Hippocampal formation (tissue), 2 donors: ENCODE results near the gene KIF5C.
A peak's percentile ranks its signal among the peaks of the same experiment; 100 is the strongest.

ENCODE experiments used
- DNase-seq, 2 donors: peaks; one replicate each; lab custom pipeline; 2025; lab: John Stamatoyannopoulos, UW

KIF5C gene

DNA sequence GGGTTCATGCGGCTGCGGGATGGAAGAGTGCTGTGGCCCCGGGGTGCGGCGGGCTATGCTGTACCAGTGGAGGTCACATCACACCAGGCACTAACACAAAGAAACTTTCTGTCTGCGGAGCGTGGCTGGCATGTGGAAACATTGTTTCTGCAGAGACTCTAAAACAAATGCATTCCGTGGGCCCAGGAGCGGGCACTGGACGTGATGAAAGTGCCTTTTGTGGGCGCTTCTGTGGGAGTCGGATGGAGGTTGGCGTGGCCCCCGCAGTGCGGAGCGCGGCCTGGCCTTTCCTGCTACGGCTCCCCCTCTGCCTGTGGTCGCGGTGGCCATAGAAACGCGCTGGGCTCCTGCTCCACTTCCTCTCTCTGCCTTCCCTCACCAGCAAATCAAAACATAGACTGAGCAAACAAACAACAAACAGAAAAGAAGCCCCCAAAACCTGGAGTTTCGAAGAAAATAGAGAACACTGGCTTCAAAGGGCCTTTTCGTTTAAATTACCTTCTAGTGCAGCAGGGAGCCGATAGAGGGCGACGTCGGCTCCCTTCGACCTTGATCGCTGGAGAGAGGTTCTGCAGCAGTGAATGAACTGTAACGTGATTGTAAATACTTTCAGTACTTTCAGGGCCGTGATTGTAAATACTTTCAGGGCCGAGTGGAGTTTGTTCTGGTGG lies 51.4 kb downstream of the KIF5C start:
- DNase-seq: peak; percentile 77

DNA sequence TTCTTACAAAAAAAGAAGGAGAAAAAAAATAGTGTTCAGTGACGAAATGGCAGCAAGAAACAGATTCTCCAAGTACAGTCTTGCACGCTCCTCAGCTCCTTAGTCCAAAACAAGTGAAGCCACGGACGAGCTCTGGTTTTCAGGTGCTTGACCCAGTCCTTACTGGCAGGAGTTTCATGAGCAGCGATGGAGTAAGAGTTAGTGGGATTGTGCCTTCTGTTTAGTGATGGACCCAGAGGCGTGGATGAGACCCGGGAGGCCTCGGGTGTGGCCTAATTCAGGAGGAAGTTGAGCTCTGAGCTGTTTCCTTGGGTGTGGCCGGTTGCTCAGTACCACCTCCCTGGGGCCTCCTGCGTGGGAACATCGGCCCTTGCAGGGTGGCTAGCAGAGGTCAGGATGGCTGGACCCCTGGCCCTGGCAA lies 52.0 kb downstream of the KIF5C start:
- no peak for DNase-seq

DNA sequence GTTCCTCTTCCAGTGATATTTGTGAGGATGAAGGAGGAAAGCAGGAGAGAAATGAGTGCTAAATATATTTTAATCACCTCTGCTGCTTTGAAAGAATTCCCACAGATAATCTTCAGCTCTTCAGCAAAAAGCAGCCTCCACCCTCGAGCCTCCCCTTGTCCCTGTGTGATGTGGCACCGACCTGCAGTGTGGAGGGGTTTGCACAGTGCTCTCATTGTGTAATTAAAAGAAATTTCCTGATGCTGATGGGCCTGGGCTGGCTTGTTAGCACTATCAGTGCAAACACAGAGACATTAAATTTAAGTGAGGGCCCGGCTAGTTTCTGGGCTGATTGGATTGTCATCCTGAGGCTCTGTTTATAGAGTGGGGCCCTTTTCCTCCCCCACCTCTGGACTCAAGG lies 53.4 kb downstream of the KIF5C start:
- no peak for DNase-seq

DNA sequence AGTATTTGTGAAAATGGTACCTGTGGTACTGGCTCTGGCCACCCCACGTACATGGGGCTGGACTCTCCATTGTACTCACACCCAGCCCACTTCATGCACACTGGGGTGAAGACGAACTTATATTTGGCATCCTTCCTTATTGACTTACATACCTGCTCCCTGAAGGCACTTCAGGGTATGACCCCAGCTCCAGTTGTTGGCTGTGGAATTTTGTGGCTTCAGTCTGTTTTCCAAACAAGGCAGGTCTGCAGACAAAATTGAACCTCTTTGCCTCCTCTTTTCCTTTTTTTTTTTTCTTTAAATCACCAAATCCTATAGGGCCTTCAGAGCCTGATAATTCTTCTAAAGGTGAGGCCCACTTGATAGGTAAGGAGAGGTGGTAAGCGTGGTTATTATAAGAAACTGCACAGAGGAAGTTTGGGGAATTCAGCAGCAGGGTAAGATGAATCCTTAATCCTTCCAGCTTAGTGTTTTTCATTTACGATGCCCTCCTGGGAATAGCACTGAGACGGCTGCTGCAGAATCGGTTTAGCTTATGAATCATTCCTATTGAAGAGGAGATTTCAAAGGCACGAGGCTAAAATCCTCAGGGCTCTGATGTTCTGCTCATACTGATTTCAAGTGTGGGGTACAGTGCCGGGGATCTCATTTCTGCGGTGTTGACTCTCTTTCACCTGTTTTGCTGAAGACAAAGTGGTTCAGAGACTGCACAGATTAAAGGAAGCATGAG lies 55.2 kb downstream of the KIF5C start:
- no peak for DNase-seq

DNA sequence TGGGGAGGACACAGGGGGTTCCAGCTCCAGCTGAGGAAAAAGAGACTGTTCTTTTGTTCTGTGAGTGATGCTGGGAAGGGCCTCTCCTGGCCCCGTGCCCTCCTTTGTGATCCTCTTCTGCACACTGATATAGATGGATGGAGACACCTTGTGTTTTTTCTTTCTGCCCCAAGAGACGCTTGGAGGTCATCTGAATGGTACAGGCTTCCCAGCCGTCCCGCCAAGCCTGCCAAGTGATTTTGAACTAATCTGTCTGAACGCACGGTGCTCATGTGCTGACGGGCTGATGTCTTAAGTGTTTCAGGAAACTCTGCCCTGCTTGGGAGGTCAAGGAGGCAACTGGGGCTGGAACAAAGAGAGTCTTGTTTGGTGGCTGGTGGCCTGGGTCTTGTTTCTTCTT lies 57.5 kb downstream of the KIF5C start:
- peak in 1 of 2 donors; percentile 14 for DNase-seq

DNA sequence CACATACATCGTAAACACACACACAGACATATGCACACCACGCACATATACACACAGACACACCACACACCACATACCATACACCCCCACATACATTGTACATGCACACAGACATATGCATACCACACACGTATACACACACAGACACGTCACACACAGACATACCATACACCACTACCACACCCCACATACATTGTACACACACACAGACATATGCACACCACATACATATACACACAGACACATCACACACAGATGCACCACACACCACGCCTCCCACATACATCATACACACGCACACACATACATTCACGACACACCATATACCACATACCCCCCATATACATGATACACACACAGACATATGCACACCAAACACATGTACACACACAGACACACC lies 58.4 kb downstream of the KIF5C start:
- no peak for DNase-seq

DNA sequence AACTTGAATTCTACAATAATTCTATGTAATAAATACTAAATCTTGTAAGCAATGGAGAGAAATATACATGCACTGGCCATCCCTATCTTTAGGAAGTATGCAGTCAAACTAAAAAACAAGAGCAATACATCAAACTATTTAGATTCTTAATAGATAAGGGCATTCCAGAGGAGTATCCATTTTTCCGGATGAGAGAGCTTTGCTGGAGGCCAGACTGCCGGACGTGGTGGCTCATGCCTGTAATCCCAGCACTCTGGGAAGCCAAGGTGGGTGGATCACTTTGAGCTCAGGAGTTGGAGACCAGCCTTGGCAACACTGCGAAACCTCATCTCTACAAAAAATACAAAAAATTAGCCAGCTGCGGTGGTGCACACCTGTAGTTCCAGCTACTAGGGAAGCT lies 60.8 kb downstream of the KIF5C start:
- no peak for DNase-seq

DNA sequence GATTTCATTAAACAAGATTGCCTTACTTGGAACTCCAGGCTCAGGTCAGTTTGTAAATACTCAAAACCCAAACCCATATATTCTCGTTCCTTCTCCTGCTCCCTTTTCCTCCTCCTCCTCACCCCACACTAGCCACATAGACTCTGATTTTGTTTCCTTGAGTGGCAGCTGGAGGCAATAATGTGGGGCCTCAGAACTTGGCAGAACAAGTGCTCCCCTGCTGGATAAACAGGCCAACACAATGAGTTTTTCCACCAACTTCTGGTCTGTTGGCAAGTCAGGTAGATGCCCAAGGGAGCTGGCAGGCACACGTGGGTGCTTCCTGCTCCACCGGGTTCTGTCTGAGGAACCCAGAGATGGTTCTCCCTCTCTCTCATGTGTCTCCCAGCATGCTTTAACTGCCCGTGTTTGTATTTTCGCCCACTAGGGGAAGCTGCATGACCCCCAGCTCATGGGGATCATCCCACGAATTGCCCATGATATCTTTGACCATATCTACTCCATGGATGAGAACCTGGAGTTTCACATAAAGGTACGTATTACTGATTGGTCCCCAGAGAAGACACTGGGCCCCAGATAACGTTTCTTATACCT lies 61.9 kb downstream of the KIF5C start:
- no peak for DNase-seq

DNA sequence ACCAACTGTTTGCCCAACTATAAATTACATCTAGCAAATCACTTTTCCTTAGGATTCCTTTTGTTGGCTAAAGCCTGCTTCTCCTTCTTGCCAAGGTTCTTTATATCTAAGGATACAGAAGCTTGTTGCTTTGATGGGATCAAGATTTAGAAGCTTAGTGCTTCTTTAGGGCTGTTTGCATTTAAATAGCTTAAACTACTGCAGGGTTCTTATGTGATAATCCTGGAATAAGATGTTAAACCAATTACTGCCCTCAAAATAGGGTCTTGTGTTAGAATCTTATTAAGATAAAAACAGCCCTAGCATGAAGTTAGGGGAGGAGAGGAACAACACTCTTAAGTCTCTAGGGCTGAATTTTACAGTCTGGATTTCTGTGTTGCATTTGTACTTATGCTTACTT lies 64.2 kb downstream of the KIF5C start:
- no peak for DNase-seq

DNA sequence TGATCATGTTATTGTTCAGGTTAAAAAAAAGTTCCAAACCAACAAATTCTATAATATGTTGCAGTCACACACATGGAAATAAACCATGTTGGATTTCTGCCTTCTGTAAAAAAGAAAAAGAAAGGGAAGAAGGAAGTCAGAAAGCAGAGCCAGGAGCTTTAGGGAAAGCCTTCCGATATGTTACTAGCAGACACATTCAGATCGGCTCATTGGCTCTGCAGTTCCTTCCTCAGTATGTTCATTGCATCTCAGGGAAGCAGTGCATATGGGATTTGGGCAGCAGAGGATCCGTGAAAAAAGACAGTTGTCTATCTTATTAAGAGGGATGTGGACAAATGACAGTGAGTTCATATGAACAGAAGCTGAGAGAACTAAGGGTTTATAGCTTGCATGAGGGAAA lies 68.1 kb downstream of the KIF5C start:
- no peak for DNase-seq

DNA sequence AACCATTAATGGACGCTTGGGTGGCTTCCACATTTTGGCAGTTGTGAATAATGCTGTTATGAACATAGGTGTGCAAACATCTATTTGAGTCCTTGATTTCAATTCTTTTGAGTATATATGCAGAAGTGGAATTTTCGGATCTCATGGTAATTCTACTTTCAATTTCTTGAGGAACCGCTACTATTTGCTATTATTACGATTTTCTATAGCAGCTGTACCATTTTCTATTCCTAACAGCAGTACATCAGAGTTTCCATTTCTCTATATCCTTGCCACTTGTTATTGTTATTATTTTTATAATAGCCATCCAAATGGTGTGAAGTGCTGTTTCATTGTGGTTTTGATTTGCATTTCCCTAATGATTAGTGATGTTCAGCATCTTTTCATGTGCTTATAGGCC lies 69.5 kb downstream of the KIF5C start:
- DNase-seq: no peak

DNA sequence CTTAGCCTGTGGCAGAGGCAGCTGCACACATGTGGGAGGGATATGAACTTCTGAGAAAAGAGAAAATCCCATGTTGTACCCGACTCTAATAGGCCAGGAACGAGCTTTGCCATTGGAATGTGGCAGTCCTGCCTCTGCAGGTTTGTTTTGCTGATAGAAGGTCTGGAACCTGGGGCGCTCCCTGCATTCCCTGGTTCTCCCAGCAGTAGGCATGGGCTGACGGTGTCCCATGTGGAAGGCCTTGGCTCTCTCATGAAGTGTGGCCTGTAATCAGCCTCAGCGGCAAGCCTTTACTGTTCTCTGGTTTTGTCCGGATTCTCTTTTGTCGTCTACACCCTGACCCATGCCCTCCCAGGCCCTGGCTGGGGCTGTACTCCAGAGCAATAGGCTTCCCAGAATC lies 72.3 kb downstream of the KIF5C start:
- no peak for DNase-seq

DNA sequence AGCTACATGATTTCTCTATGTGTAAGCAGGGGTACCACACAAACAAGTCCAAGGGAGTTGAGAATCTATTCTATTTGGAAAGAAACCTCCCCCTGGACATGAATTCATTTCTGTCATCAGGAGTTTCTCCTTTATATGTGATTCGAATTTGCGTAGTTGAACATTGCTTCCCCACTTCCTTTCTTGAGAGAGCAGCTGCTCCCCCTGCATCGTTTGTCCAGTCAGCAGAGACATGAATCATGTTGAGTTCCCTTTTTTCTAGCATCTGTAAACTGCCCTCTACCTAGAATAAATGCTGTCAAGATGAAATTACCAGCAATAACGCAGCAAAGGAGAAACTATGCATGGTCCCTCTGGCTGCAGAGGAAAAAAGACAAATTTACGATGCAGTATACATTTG lies 73.8 kb downstream of the KIF5C start:
- DNase-seq: no peak

DNA sequence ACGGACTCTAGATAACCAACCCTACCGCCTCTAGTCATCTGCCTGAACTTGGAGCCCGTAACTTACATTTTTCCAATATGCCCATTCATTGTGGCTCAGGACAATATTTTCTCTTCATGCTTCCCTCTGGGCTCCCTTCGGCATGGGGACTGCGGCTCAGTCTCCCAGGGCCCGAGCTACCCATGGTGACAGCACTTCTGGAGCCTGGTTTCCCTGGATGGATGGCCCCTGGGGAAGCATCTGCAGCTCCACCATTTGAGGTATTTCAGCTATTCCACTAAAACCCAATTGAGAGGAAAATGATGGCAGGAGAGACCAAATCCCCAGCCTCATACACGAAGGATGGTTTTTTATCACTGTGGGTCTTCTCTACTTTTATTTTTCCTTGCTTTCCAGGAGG lies 74.3 kb downstream of the KIF5C start:
- no peak for DNase-seq

DNA sequence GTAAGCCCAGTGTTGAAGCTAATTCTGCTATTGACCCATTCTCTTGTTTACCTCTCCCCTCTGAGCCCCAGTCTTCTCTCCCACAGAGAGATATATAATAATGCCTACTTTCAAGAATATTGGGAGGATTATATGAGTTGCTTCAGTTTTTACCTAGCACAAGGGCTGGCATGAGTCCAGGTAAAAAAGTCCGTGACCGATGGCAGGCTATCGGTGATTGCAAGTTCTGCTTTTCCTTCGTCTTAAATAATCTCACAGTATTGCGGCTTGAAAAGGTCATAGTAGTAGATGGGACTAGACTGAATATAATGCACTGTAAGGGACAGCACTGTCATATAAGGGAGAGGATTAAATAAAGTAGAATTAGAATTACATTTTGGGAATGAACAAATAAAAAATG lies 77.6 kb downstream of the KIF5C start:
- no peak for DNase-seq

DNA sequence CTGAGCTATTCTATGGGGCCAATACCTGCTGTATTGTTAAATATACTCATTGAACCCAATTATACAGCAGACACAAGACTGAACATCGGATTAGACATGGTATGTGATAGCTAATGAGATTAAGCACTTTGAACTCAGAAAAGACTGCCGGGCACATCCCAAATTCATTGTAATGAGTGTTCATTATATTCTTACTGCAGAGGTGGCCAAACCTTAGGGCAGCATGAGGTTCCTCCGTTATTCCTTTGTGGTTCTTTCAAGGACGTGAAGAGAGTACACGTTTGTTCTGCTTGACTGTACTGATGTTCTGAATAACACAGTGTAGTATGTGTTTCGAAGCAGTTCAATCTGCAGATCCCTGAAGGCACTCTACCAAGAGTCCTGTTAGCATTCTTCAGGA lies 78.4 kb downstream of the KIF5C start:
- DNase-seq: no peak

DNA sequence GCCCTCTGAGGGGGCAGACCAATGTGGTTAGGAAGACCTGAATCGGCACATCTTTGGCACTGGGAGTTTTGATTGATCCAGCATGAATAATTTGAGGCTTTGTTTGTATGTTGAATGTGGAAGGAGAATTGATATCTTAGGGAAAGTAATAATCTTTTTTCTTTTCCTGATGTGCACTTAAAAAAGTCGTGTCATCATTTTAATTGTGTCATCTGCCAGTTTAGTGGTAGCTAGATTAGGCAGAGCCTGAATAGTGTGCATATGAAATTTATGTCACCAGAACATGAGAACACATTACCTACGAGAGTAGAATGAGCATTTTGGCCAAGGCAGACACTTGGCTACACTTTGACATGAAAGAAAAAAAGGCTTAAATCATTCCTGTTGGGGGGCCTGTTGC lies 79.5 kb downstream of the KIF5C start:
- no peak for DNase-seq

DNA sequence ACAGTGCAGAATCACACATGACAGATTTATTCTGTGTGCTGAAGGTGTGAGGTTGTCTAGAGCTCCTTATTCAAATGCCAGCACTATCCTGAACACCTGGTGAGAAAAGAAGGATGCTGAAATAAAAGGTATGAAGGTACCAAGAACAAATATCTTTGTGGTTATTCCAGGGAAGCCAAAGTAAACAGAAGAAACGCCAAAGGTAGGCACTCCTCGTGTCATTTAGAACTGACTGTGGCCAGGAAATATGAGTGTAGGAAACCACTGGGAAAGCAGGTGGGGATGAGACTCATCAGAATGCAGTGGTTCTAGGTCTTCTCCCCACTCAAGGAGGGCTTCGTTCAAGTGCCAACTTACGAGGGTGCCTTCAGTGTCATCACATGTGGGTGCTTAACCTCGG lies 80.8 kb downstream of the KIF5C start:
- DNase-seq: no peak

DNA sequence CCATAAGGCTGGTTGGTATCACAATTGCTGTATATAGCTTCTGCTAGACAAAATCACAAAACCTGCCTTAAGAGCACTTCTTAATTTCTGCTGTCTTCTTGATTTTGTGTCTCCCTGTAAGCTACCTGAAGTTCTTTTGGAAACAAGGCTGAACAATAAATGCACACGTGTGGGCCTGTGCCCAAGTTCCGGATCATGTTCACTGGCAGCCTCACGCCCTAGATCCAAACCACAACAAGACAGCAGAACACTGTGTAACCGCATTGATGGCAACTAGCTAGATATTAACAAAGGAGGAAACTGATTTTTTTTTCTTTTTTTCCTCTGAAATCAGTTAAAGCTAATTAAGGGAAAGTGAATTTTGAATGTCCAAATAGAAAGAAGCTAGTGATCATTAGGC lies 82.0 kb downstream of the KIF5C start:
- DNase-seq: no peak

DNA sequence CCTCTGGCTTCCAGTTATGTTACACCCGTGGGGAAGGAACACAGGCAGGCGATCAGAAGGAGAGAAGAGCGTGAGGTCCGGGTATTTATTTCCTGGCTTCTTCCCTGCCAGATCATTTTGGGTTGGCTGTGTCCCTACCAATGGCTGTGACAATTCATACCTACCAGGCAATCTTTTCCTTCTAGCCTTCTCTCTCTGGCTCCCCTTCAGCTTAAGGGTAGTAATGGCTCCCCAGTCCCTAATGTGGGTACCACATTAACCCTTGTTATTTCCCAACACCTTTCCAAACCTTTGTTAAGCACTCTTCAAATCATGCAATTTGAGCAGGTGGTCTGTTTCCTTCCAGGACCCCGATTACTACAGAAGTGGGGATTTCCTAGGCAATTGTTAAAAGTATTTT lies 84.7 kb downstream of the KIF5C start:
- DNase-seq: no peak

DNA sequence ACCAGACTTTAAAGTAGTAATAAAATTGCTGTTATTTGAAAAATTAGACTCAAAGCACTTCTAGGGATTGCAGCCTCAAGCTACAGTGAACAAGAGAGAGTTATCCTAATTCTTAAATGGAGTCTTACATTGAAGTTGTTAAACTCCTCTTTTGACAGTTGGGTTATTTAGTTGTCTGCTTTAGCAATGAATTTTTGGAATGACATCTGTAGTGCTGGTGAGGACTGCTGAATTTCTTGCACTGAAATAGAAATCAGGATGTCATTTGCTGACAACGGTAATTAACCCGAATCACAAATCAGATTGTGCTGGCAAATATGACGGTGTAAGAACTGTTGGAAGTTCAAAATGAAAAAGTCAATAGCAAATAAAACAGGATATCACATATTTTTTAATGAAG lies 85.5 kb downstream of the KIF5C start:
- no peak for DNase-seq

DNA sequence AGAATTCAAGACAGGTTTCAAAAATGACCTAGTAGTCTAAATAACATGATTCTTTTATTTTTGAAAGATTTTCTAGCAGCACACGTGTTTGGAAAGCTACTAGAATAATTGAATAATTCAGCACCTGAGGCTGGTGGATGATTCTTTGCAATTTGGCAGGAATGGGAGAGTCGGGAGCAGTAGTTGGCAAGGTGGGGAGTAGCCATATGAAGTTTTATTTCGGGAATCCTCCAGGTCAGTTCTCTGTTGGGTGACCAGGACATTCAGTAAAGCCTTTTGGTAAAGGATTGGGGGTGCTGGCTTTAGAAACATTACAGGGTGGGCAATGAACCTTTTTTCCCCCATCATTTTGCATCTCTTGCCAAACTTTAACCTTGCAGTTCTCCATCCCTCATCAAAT lies 88.4 kb downstream of the KIF5C start:
- no peak for DNase-seq

DNA sequence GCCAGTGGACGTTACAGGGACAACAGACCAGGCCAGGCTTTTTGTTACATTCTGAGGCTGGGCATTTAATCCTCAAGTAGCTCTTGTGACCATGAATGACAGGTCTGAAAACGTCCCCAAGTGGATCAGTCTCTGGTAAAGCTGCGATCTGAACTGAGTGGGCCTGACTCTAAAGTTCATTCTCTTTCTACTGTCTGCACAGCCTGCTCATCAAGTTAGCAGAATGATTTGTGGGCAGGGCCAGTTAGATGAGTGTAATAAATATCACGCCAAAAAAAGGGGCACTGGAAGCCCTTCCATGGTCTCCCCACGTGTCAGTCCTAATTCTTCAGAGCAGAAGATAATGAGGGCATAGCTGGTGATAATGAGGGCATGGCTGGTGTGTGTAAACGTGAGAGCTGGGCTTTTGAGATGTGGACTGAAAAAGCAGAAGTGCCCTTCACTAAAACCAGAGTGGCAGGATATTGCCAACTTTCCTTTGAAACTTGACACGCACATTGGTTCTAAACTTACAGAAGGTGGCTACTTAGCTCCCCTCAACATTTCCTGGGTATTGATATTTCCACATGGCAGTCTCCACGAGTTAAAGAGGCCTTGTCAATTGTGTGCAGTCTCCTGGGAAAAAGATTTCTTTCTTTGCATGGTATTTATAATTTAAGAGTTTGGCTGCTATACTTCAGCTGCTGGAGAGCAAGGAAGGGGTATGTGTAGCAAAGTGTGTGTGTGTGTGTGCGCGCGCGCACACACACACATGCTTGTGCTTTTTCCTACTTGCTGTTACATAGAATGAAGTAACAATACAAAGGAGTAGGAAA lies 90.8 kb downstream of the KIF5C start:
- DNase-seq: no peak
